ENCODE measurements around the gene POP5. TPM values are rescaled to one million over a fixed set of nuclear protein-coding genes. Genes with fewer than 3 reads are reported as not detected.

POP5 gene
- total and polyA plus RNA-seq, 12 donors, result 31.4 to 158 (median 68.9) TPM

DNA sequence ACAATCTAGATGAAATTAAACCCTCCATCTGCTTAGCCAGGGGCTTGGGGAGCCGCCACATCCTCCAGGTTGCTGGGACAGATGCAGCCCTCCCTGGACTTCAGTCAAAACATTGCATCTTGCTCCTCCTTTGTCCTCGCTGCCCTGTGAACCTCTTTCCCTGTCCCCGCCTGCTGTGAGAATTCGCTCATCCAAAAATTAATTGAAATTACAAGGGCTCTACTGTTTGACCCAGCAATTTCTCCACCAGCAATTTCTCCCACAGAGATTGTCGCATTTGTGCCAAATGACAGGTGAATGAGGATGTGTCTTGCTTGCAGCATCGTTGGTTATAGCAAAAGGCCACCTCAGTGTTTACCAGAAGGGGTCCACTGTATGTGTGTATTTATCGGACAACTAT, 5.0 kb upstream of the POP5 start:
- intact Hi-C loops (cut with DNase I), result loop anchor here (5.0 to 10.0 kb wide), 4 partner anchors 61 to 389 kb away; partner anchors contain the start of genes HNF1A (in 1 of the 2) and UNC119B (in 1 of the 2)
- Histone ChIP-seq H3K27ac (no peak overlapping the region), H3K4me1 (replicated peaks in 1 of 2) (peaks cover 6 to 16% of the 10 kb centered on the region in 2 donors), H3K9me3 (replicated peaks in 1 of 3) (no peaks in the 10 kb centered on the region), H3K4me3 (no peak overlapping the region), H3K27me3 (no peaks in the 10 kb centered on the region), H3K36me3 (replicated peaks in 1 of 2) (no peaks in the 10 kb centered on the region)
- 72 to 77% (median 76%) methylated on average over 7 of the region's 7 CpGs for WGBS, 4 donors
- TF ChIP-seq, protein P1, sequence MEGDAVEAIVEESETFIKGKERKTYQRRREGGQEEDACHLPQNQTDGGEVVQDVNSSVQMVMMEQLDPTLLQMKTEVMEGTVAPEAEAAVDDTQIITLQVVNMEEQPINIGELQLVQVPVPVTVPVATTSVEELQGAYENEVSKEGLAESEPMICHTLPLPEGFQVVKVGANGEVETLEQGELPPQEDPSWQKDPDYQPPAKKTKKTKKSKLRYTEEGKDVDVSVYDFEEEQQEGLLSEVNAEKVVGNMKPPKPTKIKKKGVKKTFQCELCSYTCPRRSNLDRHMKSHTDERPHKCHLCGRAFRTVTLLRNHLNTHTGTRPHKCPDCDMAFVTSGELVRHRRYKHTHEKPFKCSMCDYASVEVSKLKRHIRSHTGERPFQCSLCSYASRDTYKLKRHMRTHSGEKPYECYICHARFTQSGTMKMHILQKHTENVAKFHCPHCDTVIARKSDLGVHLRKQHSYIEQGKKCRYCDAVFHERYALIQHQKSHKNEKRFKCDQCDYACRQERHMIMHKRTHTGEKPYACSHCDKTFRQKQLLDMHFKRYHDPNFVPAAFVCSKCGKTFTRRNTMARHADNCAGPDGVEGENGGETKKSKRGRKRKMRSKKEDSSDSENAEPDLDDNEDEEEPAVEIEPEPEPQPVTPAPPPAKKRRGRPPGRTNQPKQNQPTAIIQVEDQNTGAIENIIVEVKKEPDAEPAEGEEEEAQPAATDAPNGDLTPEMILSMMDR (IDR thresholded peaks at IDR 0.05), result no peak
- no peak for TF ChIP-seq POLR2A (IDR thresholded peaks at IDR 0.05)
- no peak for DNase-seq

DNA sequence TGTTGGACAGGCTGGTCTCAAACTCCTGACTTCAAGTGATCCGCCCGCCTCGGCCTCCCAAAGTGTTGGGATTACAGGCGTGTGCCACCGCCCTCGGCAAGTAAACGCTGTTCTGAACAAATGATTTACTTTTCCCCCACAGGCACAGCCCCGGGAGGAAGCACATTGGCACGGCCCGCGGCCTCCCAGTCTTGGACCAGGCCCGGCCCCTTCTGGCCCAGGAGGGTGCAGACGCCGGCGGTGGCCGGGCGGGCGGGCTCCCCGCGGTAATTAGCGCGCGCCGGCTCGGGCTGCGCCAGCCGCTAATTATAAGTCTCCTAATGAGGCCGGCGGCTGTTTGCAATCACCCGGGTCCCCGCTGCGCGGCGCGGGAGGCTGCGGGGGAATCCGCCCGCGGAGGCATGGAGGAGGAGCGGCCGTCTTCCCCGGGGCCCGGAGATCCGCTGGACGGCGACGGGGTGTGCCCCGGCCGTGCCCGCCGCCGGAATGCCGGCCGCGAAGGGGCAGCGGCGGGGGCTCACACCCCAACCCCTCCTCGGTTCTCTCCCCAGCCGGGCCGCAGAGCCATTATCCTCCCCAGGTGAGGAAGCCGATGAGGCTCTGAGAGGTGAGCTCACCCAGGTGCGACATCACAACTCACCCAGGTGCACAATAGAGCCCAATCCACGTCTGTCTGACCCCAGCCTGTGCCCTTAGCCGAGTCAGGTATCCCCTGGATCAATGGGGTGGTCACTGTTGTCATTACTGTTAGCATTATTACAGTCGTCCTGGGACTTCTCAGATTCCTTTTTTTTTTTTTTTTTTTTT, 3.3 kb upstream of the POP5 start:
- Histone ChIP-seq H3K36me3 (replicated peaks in 1 of 2) (peaks cover 0 to 2% of the 10 kb centered on the region in 2 donors), H3K9me3 (replicated peaks in 1 of 3) (no peaks in the 10 kb centered on the region), H3K27me3 (no peaks in the 10 kb centered on the region), H3K27ac (no peak overlapping the region), H3K4me3 (peak overlapping the region in 1 of 4 donors; percentile 66), H3K4me1 (replicated peaks in 1 of 2) (peaks cover 11 to 26% of the 10 kb centered on the region in 2 donors)
- WGBS, 4 donors, result 1 to 13% (median 4%) methylated on average over 12 to 65 of the region's 65 CpGs
- intact Hi-C loops (cut with DNase I), result loop anchor here (5.0 to 10.0 kb wide), 5 partner anchors 63 to 390 kb away; partner anchors contain the start of genes UNC119B (in 2 of the 2) and HNF1A (in 1 of the 2)
- peak in 5 of 7 donors; percentile 44 to 49 (median 46) for DNase-seq
- TF ChIP-seq, protein P1 (IDR thresholded peaks at IDR 0.05), result peak; percentile 11 to 47 (median 30)
- TF ChIP-seq POLR2A (IDR thresholded peaks at IDR 0.05), result no peak

DNA sequence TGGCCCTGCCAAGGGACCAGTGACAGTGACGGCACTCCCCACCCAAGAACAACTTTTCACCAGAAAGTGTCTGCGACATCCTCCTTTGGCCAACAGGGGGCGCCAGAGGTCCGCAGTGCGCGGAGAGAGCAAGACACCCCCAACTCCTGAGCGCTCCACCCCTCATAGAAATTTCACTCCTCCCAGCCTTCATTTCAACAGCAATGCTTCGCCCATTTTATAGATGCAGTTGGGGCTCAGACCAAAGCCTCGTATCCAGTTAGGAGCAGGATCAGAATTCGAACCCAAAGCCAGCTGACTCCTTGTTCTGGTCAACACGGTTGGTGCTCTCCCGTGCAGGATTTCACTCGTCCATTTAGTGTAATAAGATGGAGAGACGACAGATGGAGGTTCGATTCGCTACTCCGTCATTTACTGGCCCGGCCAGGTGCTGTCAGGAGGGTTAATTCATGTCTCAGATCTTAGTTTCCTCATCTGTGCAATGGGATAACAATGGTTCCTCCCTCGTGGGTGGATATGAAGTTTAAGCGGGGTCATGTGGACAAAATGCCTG, 2.4 kb upstream of the POP5 start:
- peak; percentile 69 to 86 (median 73) for DNase-seq
- WGBS, 4 donors, result 17 to 21% (median 18%) methylated on average over 19 to 20 of the region's 20 CpGs
- Histone ChIP-seq H3K27ac (no peak overlapping the region), H3K4me3 (no peak overlapping the region), H3K36me3 (replicated peaks in 1 of 2) (peaks cover 0 to 11% of the 10 kb centered on the region in 2 donors), H3K4me1 (replicated peaks in 1 of 2) (peaks cover 11 to 26% of the 10 kb centered on the region in 2 donors), H3K27me3 (no peaks in the 10 kb centered on the region), H3K9me3 (replicated peaks in 1 of 3) (no peaks in the 10 kb centered on the region)
- intact Hi-C loops (cut with DNase I), result loop anchor here (5.0 to 10.0 kb wide), 4 partner anchors 71 to 391 kb away; partner anchors contain the start of genes UNC119B (in 2 of the 2) and HNF1A (in 1 of the 2)
- TF ChIP-seq POLR2A (IDR thresholded peaks at IDR 0.05), result no peak
- TF ChIP-seq, protein P1 (IDR thresholded peaks at IDR 0.05), result peak; percentile 86 to 95 (median 91)

DNA sequence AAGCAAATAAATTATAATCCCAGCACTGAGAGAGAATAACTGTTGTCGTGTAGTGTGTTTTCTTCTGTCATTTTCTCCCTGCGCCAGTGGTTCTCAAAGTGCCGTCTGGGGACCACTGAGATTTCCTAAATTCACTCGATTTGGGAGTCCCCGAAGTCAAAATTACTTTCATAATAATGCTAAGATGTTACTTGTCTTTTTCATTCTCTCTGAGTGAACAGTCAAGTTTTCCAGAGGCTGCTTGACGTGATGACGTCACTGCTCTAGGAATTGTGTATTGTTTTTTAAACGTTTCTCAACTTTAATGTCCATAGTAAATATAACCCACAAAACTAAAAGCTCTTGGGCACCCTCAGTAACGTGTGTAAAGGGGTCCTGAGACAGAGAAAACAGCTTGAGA, 796 bp upstream of the POP5 start:
- intact Hi-C loops (cut with DNase I), result loop anchor here (5.0 to 10.0 kb wide), 4 partner anchors 73 to 393 kb away; partner anchors contain the start of genes UNC119B (in 2 of the 2) and HNF1A (in 1 of the 2)
- Histone ChIP-seq H3K9me3 (replicated peaks in 1 of 3) (no peaks in the 10 kb centered on the region), H3K27me3 (no peaks in the 10 kb centered on the region), H3K27ac (peak overlapping the region in 3 of 5 donors; percentile 48 to 80 (median 69)), H3K4me3 (peak overlapping the region in 2 of 4 donors; percentile 52 to 66), H3K36me3 (replicated peaks in 1 of 2) (peaks cover 0 to 27% of the 10 kb centered on the region in 2 donors), H3K4me1 (replicated peaks in 1 of 2) (peaks cover 11 to 26% of the 10 kb centered on the region in 2 donors)
- no peak for TF ChIP-seq POLR2A (IDR thresholded peaks at IDR 0.05)
- TF ChIP-seq, protein P1 (IDR thresholded peaks at IDR 0.05), result no peak
- DNase-seq, result no peak
- 24 to 38% (median 35%) methylated on average over 9 of the region's 9 CpGs for WGBS, 4 donors
